ENCODE measurements around the gene PTPRJ.

Gene PTPRJ

GRCh38 chr11:48094643-48095339 lies 114.4 kb downstream of the PTPRJ start:
- no peak for DNase-seq (ENCODE audit: low spot score)

GRCh38 chr11:48095779-48096470 lies 115.6 kb downstream of the PTPRJ start:
- DNase-seq (ENCODE audit: low spot score): no peak

GRCh38 chr11:48096588-48097525 lies 116.5 kb downstream of the PTPRJ start:
- no peak for DNase-seq (ENCODE audit: low spot score)

- DNase-seq (ENCODE audit: low spot score): no peak
These were observed 117.7 kb downstream of the PTPRJ start for GRCh38 chr11:48098024-48098423.

GRCh38 chr11:48099916-48100446 lies 119.6 kb downstream of the PTPRJ start:
- no peak for DNase-seq (ENCODE audit: low spot score)

GRCh38 chr11:48101044-48101733 lies 120.8 kb downstream of the PTPRJ start:
- no peak for DNase-seq (ENCODE audit: low spot score)

- no peak for DNase-seq (ENCODE audit: low spot score)
These were observed 121.6 kb downstream of the PTPRJ start for GRCh38 chr11:48101958-48102357.

GRCh38 chr11:48103621-48104567 lies 123.5 kb downstream of the PTPRJ start:
- DNase-seq (ENCODE audit: low spot score): no peak

GRCh38 chr11:48104568-48104924 lies 124.2 kb downstream of the PTPRJ start:
- no peak for DNase-seq (ENCODE audit: low spot score)

GRCh38 chr11:48105096-48105990 lies 125.0 kb downstream of the PTPRJ start:
- DNase-seq (ENCODE audit: low spot score): no peak

- DNase-seq (ENCODE audit: low spot score): no peak
These were observed 125.8 kb downstream of the PTPRJ start for GRCh38 chr11:48106166-48106565.

GRCh38 chr11:48107188-48107704 lies 126.9 kb downstream of the PTPRJ start:
- DNase-seq (ENCODE audit: low spot score): no peak

- no peak for DNase-seq (ENCODE audit: low spot score)
These were observed 128.1 kb downstream of the PTPRJ start for GRCh38 chr11:48108231-48109045.

GRCh38 chr11:48109046-48109666 lies 128.8 kb downstream of the PTPRJ start:
- peak; percentile 35 for DNase-seq (ENCODE audit: low spot score)

GRCh38 chr11:48110509-48110766 lies 130.1 kb downstream of the PTPRJ start:
- no peak for DNase-seq (ENCODE audit: low spot score)

- no peak for DNase-seq (ENCODE audit: low spot score)
These were observed 131.5 kb downstream of the PTPRJ start for GRCh38 chr11:48111891-48112290.

GRCh38 chr11:48114740-48115139 lies 134.4 kb downstream of the PTPRJ start:
- DNase-seq (ENCODE audit: low spot score): no peak

Measured in iPS-NIHi11 (cell line).